Measurements from ENCODE around the gene TPD52L1. TPM values are rescaled to one million over a fixed set of nuclear protein-coding genes. Genes with fewer than 3 reads are reported as not detected.
"Not testable (repeated sequence)": the region's sequence is repeated elsewhere in the genome, so short reads cannot be mapped to it uniquely, and the experiment has no call there.

TPD52L1 gene
- polyA plus RNA-seq, 3 donors from 2014 or later: 2.2 to 5.2 (median 4.4) TPM

- Mint-ChIP-seq H3K36me3 (no peaks in the 10 kb centered on the region), H3K4me1 (no peaks in the 10 kb centered on the region), H3K9me3 (peaks cover 0 to 3% (median 0%) of the 10 kb centered on the region in 6 donors), H3K27me3 (ENCODE audit: low read depth in 3 of 3) (peaks cover 2 to 3% (median 2%) of the 10 kb centered on the region in 3 donors), H3K4me3 (no peak overlapping the region), H3K27ac (no peak overlapping the region)
- DNase-seq: no peak
Observed at GRCh38 chr6:125123051-125123450, 30.5 kb upstream of the TPD52L1 start.

- no peak for DNase-seq
- Mint-ChIP-seq H3K27me3 (ENCODE audit: low read depth in 3 of 3) (peaks cover 2 to 3% (median 2%) of the 10 kb centered on the region in 3 donors), H3K4me3 (no peak overlapping the region), H3K27ac (no peak overlapping the region), H3K4me1 (no peaks in the 10 kb centered on the region), H3K9me3 (peaks cover 0 to 3% (median 0%) of the 10 kb centered on the region in 6 donors), H3K36me3 (no peaks in the 10 kb centered on the region)
Observed at GRCh38 chr6:125123468-125124048, 30.0 kb upstream of the TPD52L1 start.

- no peaks in the 10 kb centered on the region for H3K36me3 Mint-ChIP-seq
- peaks cover 2 to 3% (median 2%) of the 10 kb centered on the region in 3 donors for H3K27me3 Mint-ChIP-seq (ENCODE audit: low read depth in 3 of 3)
- no peak overlapping the region for H3K4me3 Mint-ChIP-seq
- H3K27ac Mint-ChIP-seq: peak overlapping the region in 1 of 6 donors; percentile 9
- peaks cover 0 to 3% (median 0%) of the 10 kb centered on the region in 6 donors for H3K9me3 Mint-ChIP-seq
- DNase-seq: no peak
- H3K4me1 Mint-ChIP-seq: no peaks in the 10 kb centered on the region
Observed at GRCh38 chr6:125124049-125124669, 29.4 kb upstream of the TPD52L1 start.

- H3K36me3 Mint-ChIP-seq: not testable (repeated sequence)
Observed at GRCh38 chr6:125125856-125126255, 27.7 kb upstream of the TPD52L1 start.

GRCh38 chr6:125129354-125129753 is 24.2 kb upstream of the TPD52L1 start:
- Mint-ChIP-seq H3K4me3 (no peak overlapping the region), H3K36me3 (no peaks in the 10 kb centered on the region), H3K27me3 (ENCODE audit: low read depth in 3 of 3) (peaks cover 3 to 5% (median 5%) of the 10 kb centered on the region in 3 donors), H3K27ac (no peak overlapping the region), H3K9me3 (peaks cover 0 to 3% (median 0%) of the 10 kb centered on the region in 6 donors), H3K4me1 (no peaks in the 10 kb centered on the region)
- DNase-seq: no peak

More at GRCh38 chr6:125125856-125126255, 27.7 kb upstream of the TPD52L1 start:
- H3K4me1 Mint-ChIP-seq; H3K27me3 Mint-ChIP-seq (ENCODE audit: low read depth in 3 of 3); H3K27ac Mint-ChIP-seq; H3K9me3 Mint-ChIP-seq; H3K4me3 Mint-ChIP-seq; DNase-seq: not testable (repeated sequence)

- Mint-ChIP-seq H3K27ac (no peak overlapping the region), H3K36me3 (no peaks in the 10 kb centered on the region), H3K27me3 (ENCODE audit: low read depth in 3 of 3) (peaks cover 2 to 4% (median 3%) of the 10 kb centered on the region in 3 donors), H3K4me1 (no peaks in the 10 kb centered on the region), H3K4me3 (no peak overlapping the region), H3K9me3 (no peaks in the 10 kb centered on the region)
- DNase-seq: no peak
Observed at GRCh38 chr6:125132058-125132457, 21.5 kb upstream of the TPD52L1 start.

GRCh38 chr6:125136378-125136777 is 17.2 kb upstream of the TPD52L1 start:
- no peak for DNase-seq
- Mint-ChIP-seq H3K4me1 (no peaks in the 10 kb centered on the region), H3K9me3 (no peaks in the 10 kb centered on the region), H3K4me3 (no peak overlapping the region), H3K27ac (no peak overlapping the region), H3K27me3 (ENCODE audit: low read depth in 3 of 3) (peaks cover 3 to 6% (median 5%) of the 10 kb centered on the region in 3 donors), H3K36me3 (no peaks in the 10 kb centered on the region)

GRCh38 chr6:125138083-125138482 is 15.5 kb upstream of the TPD52L1 start:
- Mint-ChIP-seq H3K27me3 (ENCODE audit: low read depth in 3 of 3) (peaks cover 5 to 8% (median 6%) of the 10 kb centered on the region in 3 donors), H3K36me3 (peaks cover 0 to 3% (median 0%) of the 10 kb centered on the region in 3 donors), H3K4me3 (no peak overlapping the region), H3K9me3 (no peaks in the 10 kb centered on the region), H3K4me1 (no peaks in the 10 kb centered on the region), H3K27ac (no peak overlapping the region)
- no peak for DNase-seq

GRCh38 chr6:125140808-125141207 is 12.8 kb upstream of the TPD52L1 start:
- DNase-seq: no peak
- H3K9me3 Mint-ChIP-seq: no peaks in the 10 kb centered on the region
- H3K4me1 Mint-ChIP-seq: no peaks in the 10 kb centered on the region
- H3K27me3 Mint-ChIP-seq (ENCODE audit: low read depth in 3 of 3): peaks cover 7 to 11% (median 8%) of the 10 kb centered on the region in 3 donors
- H3K4me3 Mint-ChIP-seq: no peak overlapping the region
- H3K36me3 Mint-ChIP-seq: peaks cover 0 to 3% (median 0%) of the 10 kb centered on the region in 3 donors
- no peak overlapping the region for H3K27ac Mint-ChIP-seq

GRCh38 chr6:125142618-125143017 is 11.0 kb upstream of the TPD52L1 start:
- Mint-ChIP-seq H3K36me3 (peaks cover 0 to 3% (median 0%) of the 10 kb centered on the region in 3 donors), H3K4me1 (no peaks in the 10 kb centered on the region), H3K9me3 (no peaks in the 10 kb centered on the region), H3K27ac (no peak overlapping the region), H3K4me3 (no peak overlapping the region), H3K27me3 (ENCODE audit: low read depth in 3 of 3) (peaks cover 9 to 12% (median 10%) of the 10 kb centered on the region in 3 donors)
- DNase-seq: no peak

- Mint-ChIP-seq H3K27me3 (ENCODE audit: low read depth in 3 of 3) (peaks cover 9 to 15% (median 10%) of the 10 kb centered on the region in 3 donors), H3K36me3 (peaks cover 0 to 3% (median 0%) of the 10 kb centered on the region in 3 donors), H3K4me3 (no peak overlapping the region), H3K9me3 (no peaks in the 10 kb centered on the region), H3K4me1 (no peaks in the 10 kb centered on the region), H3K27ac (no peak overlapping the region)
- no peak for DNase-seq
Observed at GRCh38 chr6:125144822-125145221, 8.8 kb upstream of the TPD52L1 start.

GRCh38 chr6:125149256-125150144 is 4.1 kb upstream of the TPD52L1 start:
- no peak overlapping the region for H3K27ac Mint-ChIP-seq
- peaks cover 2 to 9% of the 10 kb centered on the region in 2 donors for H3K4me1 Mint-ChIP-seq
- DNase-seq: no peak
- H3K27me3 Mint-ChIP-seq (ENCODE audit: low read depth in 3 of 3): peaks cover 6 to 15% (median 14%) of the 10 kb centered on the region in 3 donors
- H3K36me3 Mint-ChIP-seq: no peaks in the 10 kb centered on the region
- no peaks in the 10 kb centered on the region for H3K9me3 Mint-ChIP-seq
- no peak overlapping the region for H3K4me3 Mint-ChIP-seq

GRCh38 chr6:125151700-125152099 is 1.9 kb upstream of the TPD52L1 start:
- H3K9me3 Mint-ChIP-seq: no peaks in the 10 kb centered on the region
- H3K4me1 Mint-ChIP-seq: peaks cover 5 to 18% of the 10 kb centered on the region in 2 donors
- H3K4me3 Mint-ChIP-seq: no peak overlapping the region
- DNase-seq: no peak
- no peak overlapping the region for H3K27ac Mint-ChIP-seq
- peaks cover 11 to 17% (median 14%) of the 10 kb centered on the region in 3 donors for H3K27me3 Mint-ChIP-seq (ENCODE audit: low read depth in 3 of 3)
- no peaks in the 10 kb centered on the region for H3K36me3 Mint-ChIP-seq

Data from immature natural killer cell (primary cell).